GM21737 (cell line): ENCODE measurements around the gene NKX1-2.

Experiments used
- ATAC-seq: cut with Tn5 transposase; IDR thresholded peaks from one replicate; pipeline ENCODE4 v1.9.1; 2021; ENCODE audit warnings: mild to moderate bottlenecking, moderate library complexity; ENCODE audit not compliant: unreplicated experiment

Gene NKX1-2

DNA sequence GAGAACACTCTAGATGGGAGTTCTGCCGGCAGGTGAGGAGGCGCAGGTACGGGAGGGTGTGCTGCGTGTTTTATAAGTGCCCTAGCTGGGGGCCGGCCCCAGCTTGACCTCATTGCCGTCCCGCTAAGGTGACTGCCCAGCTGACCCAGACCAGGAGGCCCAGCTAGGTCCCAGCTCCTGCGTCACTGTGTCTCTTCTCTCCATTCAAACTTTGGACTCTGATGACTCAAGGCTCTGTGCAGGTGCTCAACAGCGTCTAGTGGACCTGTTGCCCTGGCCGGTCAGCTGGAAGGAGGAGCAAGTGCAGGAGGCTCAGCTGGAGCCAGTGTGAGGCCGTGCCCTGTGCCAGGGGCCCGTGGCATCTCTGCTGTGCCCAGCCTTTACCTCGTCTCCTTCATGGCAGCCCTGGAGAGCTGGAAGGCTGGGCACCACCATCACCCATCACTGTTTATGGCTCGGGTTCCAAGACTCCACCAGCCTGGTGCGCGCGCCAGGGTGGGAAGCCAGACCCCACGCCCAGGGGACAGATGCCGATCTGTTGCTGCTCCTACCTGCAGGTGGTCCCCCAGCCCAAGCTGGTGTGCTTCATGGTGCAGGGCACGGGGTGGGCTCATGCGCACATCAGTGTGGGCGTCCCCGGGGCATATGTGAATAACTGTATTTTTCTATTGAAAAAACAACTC, 26.3 kb upstream of the NKX1-2 start:
- no peak for ATAC-seq

- ATAC-seq: no peak
These were observed 24.8 kb upstream of the NKX1-2 start for GRCh38 chr10:124474514-124475070.

DNA sequence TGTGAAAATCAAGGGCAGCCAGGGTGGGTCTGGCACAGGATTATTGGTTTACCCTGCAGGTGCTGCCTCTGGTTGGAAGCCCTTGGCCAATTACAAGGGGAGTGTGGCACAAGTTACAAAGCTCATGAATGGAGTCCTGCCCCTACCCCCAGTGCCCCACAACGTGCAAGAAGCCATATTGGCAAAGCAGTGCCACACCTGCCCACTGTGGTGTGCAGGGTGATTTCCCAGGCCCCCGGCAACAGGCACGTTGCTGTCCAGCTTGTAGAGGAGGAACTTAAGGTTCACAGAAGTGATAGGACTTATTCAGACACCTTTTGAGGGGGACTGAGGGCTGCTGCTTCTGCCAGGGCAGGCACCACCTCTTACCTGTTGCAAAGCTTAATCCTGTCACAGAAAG, 23.2 kb upstream of the NKX1-2 start:
- no peak for ATAC-seq

- no peak for ATAC-seq
These were observed 22.2 kb upstream of the NKX1-2 start for GRCh38 chr10:124472071-124472470.

GRCh38 chr10:124470544-124471434, 21.0 kb upstream of the NKX1-2 start:
- ATAC-seq: no peak

DNA sequence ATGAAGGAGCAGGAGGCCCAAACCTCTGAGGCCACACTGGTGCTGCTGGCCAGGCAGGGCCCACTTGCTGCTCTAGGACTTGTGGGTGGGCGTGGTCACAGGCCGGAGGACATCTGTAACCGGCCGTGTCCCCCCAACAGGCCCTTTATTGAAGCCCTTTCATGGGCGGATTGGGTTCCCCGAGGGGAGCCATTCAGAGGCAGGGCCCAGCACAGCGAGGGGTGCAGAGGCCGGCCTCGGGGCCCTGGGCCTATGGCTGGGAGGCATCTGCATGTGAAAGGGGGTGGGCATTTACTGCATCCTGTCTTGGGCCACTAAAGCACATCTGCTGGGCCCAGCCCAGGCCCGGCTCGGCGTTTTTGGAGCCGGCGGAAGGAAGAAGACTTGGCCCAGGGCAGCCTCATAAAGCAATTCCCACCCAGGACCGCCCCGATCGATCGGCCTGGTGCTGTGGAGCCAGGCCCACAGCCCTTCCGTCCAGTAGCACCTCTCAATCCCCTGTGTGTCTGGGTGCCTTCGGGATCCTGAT, 20.2 kb upstream of the NKX1-2 start:
- ATAC-seq: no peak

GRCh38 chr10:124468624-124469023, 18.8 kb upstream of the NKX1-2 start:
- no peak for ATAC-seq

DNA sequence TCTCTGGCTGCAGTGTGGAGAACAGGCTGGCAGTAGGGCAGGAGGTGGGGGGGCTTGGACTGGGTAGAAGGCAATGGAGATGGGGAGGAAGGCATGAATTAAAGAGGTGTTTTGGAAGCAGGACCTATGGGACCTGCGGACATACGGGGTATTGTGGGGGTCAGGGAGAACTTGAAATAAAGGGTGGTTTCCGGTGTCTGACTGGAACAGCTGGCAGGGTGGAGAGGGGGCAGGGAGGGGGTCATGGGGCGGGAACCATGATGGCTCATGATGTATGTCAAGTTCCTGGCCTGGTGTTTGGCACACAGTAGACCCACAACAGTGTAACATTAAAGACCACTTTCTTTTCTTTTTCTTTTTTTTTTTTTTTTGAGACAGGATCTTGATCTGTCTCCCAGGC, 17.3 kb upstream of the NKX1-2 start:
- no peak for ATAC-seq

DNA sequence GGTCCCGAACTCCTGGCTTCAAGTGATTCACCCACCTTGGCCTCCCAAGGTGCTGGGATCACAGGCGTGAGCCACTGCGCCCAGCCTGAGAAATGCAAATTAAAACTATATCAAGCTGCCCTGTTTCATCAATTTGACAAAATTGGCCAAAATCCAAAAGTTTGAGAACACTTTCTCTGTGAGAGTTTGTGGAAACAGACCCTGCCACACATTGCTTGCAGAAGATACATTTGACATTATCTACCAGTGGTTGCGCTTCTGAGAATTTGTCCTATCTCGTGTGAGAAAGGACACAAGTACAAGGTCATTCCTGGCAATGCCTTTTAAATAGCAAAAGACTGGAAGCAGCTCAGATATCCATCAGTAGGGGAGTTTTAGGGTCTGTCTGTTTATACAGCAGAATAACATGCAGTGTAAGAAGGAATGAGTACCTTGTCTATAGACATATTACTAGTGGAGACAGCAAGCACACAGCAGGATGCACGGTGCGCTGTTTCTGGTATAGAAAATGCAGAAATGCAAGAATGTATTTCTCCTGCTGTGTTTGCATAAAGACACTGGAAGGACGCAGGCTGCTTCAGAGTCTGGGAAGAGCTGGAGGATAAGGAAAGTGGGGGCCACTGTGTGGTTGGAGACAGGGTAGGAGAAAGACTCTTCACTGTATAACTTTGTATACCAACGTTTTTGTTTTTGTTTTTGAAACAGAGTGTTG, 16.1 kb upstream of the NKX1-2 start:
- ATAC-seq: no peak

- ATAC-seq: no peak
These were observed 15.4 kb upstream of the NKX1-2 start for GRCh38 chr10:124465003-124465776.

GRCh38 chr10:124464028-124464965, 14.5 kb upstream of the NKX1-2 start:
- no peak for ATAC-seq

DNA sequence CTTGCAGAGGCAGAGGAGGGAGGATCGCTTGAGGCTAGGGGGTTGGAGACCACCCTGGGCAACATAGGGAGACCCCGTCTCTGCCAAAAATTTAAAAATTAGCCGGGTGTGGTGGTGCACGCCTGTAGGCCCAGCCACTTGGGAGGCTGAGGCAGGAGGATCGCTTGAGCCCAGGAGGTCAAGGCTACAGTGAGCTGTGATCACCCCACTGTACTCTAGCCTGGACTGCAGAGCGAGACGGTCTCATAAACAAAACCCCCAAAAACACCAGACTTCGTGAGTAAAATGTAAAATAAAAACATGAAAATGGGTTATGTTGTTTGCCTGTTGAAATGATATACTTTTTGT, 12.5 kb upstream of the NKX1-2 start:
- ATAC-seq: no peak

- peak; percentile 94 for ATAC-seq
These were observed 12.0 kb upstream of the NKX1-2 start, which contains the start of gene LHPP for GRCh38 chr10:124461642-124462347. TSS of gene LHPP (plus strand) at chr10:124461823. CDS start at chr10:124461863, 40 bp downstream.

DNA sequence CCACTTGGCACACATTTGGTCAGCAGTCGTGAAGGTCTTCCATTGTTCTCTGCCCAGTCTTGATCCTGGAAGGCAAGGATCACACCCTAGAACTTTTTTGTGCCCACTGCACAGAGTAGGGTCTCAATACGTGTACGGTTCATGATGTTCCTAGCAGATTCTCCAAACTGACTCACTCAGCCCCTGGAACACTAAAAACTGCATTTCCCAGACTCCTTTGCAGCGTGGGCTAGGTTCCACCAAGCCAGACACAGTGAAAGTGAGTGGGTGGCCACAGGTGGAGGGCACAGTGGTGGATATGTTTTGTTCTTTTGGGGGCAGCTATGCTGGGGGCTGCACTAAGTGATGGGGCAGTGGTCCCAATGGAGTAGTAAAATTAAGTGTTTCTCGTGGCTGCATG, 10.3 kb upstream of the NKX1-2 start:
- ATAC-seq: no peak

DNA sequence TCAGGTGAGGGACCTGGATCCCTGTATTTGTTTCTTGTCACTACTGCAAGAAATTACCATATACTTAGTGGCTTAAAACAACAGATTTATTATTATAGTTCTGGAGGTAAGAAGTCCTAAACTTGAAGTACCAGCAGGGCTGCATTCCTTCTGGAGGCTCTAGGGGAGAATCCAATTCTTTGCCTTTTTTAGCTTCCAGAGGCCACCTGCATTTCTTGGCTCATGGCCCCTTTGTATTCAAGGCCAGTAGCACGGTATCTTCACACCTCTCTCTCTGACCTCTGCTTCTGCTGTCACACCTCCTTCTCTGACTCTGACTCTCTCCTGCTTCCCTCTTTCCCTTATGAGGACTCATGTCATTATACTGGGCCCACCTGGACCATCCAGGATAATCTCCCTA, 9.6 kb upstream of the NKX1-2 start:
- ATAC-seq: no peak

GRCh38 chr10:124458889-124459288, 9.1 kb upstream of the NKX1-2 start:
- no peak for ATAC-seq

- ATAC-seq: no peak
These were observed 8.6 kb upstream of the NKX1-2 start for GRCh38 chr10:124458473-124458872.

- ATAC-seq: no peak
These were observed 5.6 kb upstream of the NKX1-2 start for GRCh38 chr10:124455441-124455840.
